GM19468 (cell line): ENCODE results near the gene IFNK.
A peak's percentile ranks its signal among the peaks of the same experiment; 100 is the strongest.
"Not testable (repeated sequence)": the region's sequence is repeated elsewhere in the genome, so short reads cannot be mapped to it uniquely, and the experiment has no call there.

Experiments
- ATAC-seq: cut with Tn5 transposase; IDR thresholded peaks from one replicate; pipeline ENCODE4 v1.9.1; 2021; ENCODE audit warnings: mild to moderate bottlenecking, moderate library complexity, moderate number of reproducible peaks; ENCODE audit not compliant: unreplicated experiment; ENCODE audit errors: extremely low read depth

The IFNK gene, protein sequence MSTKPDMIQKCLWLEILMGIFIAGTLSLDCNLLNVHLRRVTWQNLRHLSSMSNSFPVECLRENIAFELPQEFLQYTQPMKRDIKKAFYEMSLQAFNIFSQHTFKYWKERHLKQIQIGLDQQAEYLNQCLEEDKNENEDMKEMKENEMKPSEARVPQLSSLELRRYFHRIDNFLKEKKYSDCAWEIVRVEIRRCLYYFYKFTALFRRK

DNA sequence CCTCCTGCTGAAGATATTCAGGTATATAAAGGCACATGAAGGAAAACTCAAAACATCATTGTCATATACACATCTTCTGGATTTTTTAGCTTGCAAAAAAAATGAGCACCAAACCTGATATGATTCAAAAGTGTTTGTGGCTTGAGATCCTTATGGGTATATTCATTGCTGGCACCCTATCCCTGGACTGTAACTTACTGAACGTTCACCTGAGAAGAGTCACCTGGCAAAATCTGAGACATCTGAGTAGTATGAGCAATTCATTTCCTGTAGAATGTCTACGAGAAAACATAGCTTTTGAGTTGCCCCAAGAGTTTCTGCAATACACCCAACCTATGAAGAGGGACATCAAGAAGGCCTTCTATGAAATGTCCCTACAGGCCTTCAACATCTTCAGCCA is at the start of gene IFNK:
Gene IFNK (plus strand): TSS at position 55 of the 400 bp plus-strand sequence. CDS start 47 bp downstream, at position 102.
- no peak for ATAC-seq

DNA sequence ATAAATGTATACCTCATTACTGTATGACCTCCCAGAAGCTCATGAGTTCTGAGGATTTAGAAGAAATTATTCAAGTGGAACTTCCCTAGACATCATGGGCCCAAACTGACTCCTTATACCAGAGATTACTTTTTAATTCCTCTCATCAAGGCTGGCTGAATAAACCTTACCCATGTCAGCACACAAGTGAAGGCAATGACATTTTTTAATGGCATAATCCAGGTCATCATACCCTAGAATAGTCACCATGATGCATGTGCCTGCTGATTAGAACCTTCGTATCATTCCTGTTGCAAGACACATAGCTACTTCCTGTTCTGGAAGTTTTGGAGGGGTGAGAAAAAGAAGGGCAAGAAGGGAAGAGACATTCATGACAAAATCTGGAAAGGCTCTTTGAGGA is 49.8 kb upstream of the IFNK start:
- ATAC-seq = no peak

DNA sequence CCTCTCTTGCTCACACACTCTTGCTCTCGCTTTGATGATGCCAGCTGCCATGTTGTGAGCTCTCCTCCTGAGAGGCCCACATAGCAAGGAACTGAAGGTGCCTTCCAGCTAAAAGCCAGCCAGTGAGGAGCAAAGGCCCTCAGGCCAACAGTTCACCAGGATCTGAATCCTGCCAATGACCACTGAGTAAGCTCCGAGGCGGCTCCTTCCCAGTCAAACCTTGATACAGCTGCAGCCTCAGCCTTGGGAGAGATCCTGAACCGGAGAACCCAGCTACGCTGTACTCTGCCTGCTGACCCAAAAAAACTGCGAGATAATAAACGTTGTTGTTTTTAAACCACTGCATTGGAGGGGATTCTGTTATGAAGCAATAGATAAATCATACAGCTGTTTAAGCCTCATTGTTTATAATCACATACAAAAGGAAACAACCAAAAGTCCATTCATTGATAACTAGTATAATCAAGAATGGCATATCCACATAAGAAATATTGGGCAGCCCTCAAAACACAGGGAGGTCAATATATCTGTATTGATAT is 49.0 kb upstream of the IFNK start:
- ATAC-seq = no peak

DNA sequence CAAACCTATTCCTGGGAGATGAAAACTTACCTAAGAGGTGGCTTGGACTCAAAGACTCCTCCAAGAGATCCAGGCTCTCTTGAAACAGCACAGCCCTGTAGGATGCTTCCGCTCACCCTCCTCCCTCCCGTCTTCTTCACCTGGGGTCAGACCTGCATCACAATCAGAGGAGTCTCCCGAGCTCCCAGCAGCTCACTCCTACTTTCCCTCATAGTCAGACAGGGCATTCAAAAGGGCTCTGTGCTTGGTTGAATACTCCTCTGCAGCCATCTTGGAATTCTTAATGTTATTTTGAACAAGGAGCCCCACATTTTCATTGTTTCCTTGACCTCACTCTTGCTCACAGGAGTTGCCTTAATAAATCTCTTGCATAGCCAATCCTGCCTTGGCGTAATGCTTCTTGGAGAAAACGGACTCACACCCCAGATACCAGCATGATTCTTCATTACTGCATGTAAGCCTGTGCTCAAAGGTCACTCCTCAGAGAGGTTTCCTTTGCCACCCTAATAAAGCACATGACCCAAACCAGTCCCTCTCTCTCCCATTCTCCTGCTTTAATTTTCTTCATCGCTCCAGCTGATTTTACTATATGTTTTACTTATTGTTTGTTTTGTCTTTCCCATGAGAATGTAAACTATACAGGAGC is 47.1 kb upstream of the IFNK start:
- ATAC-seq = no peak

DNA sequence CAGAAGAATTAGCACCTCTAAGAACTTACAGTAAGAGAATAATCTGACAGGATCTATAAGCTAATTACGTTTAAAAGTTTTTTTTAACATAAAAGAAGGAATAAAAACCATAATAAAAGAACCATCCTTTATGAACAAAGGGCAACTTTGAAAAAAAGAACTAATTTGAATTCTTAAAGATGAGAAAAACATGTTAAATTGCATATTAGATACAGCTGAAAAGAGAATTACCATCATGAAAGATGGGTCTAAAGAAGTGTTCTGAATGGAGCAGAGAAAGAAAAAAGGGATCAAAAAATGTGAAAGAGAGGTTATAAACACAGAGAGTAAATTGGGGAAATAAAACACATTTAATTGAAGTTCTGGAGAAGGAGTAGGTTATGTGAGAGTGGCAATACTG is 45.8 kb upstream of the IFNK start:
- ATAC-seq = no peak

DNA sequence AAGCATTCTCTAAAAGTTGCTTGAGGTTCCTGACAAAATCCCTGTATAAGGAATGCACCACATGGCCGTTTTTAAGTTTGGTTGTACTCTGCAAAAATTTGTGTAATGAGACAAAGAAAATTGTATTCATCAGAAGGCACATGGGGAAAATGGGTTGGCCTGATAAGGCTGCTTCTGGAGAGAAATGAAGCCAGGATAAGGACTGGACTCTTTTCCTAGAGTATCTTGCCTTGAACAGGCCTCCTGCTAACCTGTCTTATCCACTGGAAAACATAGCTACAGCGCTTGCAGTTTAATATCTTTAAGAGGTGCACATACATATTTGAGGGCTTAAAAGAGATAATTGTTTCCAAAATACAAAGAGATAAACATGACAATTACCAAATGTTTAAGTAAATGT is 41.4 kb upstream of the IFNK start:
- no peak for ATAC-seq

DNA sequence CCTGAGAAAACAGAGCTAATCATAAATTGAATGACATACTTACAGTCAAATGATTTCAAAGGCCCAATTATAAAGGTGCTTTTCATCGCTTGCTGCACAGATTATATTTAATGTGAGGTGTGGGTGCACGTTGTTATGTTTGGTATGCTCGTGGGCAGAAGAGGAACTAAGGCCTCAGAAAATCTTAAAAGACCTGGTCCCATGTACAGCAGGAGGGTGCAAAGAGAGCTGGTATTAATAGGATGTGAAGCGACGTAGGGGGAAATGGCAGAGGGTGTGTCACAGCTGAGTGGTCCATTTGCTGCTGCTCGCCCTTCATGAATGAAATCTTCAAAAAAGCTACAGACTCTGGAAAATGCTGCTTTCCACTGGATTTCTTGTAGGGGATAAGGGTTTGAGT is 40.5 kb upstream of the IFNK start:
- ATAC-seq = no peak

DNA sequence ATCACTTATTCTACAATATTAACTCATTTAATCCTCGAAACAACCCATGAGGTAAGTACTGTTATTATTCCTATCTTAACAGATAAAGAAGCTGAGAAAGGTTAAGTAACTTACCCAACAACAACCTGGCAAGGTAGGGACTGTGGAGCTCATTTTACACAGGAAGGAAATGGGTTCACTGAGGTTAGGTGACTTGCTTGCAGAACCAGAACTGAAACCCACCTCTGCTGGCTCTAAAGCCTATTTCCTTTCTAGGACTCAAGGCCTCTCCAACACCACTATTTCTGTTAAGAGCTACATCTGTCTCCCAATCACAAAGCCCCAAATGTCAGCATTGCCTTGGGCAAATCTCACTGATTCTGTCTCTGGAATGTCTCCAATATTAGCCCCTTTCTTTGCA is 38.9 kb upstream of the IFNK start:
- peak; percentile 91 for ATAC-seq

DNA sequence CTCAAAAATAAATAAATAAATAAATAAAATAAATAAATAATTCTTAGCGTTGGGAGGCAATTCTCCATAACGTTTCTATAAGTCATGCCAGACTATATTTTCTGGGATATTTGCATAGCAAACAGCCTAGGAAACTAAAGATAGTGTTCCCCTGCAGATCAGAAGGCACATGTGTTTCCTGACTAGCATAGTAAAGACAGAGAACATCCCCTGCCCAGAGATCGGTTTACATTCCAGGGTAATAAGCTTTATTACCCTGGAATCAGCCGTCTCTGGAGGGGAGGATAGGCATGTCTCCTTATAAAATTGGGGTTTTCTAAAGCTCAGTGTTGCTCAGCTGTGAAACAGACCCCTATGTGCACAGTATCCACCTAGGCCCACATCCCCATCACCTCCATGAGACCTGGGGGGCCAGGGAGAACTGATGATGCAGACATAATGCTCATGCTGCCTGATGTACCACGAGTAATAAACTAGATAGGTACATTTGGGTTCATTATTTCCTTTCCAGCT is 36.9 kb upstream of the IFNK start:
- no peak for ATAC-seq

DNA sequence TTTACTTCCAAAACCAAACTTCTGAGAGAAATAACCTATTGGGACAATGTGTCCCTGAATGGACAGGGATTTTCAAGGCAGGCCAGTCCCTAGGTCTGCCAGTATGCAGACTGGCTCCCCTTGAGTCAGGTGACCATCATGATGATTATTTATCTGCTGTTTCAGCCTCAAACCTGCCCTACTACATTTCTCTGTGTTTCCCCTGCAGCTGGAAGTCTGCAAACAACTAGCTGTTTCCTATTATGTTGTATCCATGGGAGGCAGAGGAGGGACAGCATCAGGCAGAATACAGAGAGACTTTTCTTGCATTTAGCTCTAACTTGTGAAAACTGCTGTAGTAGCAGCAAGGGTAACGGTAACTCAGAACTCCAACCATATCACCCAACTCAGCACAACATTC is 36.2 kb upstream of the IFNK start:
- no peak for ATAC-seq

DNA sequence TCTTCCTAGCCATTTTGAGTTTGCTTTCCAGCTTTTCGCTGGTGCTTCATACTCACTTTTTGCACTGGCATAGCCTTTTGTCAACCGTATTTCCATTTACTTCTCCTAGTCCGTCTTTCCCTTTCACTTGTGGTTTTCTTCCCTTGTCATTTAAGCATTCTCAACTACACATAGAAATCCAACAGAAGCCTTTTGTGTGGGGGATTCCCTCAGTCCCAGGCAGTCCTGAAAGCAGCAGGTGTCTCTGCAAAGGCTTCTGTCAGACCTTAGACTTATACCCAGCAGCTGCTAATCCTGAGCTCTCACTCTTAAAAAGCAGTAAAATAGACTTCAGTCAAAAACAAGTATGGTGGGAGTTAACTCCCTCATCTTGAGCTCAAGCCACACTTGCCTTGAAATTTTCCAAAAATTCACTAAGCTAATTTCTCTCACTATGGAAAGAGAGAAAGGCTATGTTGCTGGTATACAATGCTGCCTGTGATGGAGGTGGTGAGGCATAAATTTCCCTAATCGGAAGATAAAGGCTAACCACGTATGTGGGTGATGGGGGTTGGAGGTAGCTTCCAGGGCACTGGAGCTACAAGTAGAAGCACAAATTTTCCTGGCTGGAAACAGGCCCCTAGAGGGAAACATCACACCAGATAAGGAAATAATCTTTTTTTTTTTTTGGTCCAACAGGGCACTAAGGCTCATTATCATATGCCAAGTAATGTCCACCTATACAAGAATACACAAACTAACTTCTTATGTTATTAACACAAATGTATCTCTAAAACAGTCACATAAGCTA is 34.8 kb upstream of the IFNK start:
- peak; percentile 64 for ATAC-seq

DNA sequence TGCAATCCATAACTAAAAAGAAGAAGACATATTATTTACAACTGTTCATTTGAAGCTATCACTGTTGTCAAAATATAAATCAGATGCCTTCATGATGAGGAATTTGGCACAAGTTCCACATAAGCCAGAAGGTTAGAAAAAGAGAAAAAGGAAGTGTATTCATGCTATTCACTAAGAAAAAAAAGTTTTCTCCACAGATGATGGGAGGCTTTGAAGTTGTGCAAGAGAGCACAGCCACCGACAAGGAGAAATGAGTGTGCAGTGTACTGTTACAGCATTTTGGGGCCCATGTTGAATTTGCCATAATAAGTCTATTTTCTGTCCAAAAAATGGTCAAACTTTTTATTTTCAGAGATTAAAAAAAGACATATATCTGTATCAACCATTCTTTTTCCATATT is 32.9 kb upstream of the IFNK start:
- ATAC-seq = no peak

DNA sequence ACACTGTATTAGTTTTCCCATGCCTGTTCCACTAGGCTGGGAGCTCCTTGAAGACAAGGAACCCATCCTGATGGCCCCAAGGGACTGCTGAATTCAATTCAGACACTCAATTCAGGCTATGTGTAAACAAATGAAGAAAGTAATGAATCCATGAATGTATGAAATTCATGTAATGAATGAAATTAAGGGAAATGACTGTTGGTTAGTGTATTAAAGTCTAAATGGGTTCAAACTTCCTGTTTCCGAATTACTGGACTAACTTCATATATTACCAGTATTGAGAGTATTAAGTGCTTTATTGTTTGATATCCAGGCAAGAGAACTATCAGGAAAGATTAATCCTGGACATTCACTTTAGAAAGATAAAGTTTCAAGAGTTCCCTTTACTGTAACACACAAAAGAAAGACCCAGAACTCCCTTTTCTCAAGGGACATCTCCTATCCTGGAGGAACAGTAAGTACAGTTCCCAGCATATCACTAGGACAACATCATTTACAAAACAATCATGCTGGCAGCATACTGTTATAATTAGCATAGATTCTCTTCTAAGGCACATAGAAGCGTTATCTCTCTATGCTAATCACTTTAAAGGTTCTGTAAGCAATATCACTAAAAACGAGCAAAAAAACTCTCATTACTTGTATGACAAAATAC is 28.5 kb upstream of the IFNK start:
- no peak for ATAC-seq

DNA sequence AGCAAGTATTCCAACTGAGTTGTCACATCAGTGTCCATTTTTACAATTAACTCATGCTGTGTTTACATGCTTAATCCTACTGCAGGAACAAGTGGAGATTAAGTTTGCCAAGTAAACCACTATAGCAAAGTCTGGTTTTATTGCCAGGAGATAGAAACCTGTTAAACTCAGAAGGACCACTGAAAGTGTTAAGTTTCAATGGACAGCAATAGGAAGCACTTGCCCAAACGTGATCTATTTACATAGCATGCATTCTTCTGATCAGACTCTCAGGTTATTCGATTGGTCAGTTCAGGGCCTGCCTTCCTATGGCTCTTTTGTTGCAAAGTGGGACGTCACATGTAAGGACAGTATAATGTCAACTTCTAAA is 28.0 kb upstream of the IFNK start:
- ATAC-seq = no peak

DNA sequence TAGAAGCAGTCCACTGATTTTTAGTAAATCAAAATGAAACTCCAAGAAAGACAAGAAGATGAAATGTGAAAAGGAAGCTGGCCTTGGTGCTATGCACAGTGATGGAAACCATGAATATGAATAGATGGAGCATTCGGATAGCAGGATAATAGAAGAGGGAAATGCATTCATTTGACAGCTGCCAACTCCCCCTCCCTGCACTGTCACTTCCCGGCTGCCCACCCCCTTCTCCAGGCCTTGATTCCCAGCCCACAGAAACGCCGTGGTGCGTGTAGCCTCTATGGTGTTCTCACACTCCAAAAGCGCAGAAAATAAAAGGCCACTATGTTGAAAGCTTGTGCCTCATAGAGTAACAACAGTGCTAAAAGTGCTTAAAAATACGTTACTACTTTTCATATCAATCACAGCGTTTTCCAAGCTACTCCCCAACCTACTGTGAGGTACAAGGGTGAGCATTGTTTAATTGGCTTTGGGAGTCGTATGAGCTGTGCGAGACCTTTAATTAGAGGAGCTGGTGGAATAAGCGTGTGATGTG is 26.1 kb upstream of the IFNK start:
- no peak for ATAC-seq

DNA sequence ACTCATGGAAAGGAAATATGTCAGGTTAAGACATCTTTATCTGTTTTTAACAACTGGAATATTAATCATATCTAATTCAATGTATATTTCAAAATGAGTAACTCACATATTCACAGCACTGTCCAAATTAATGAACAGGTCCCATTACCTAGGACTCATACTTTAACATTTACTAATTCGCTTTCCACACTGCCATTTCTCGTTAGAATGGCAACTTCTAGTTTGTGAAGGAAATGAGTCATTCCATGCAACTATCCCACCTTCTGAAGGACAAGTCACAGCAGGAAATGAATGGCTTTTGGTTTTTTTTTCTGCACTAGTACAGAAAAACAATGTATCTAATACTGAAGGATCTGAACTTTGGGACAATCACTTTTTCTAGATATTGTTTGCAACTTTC is 24.6 kb upstream of the IFNK start:
- no peak for ATAC-seq

DNA sequence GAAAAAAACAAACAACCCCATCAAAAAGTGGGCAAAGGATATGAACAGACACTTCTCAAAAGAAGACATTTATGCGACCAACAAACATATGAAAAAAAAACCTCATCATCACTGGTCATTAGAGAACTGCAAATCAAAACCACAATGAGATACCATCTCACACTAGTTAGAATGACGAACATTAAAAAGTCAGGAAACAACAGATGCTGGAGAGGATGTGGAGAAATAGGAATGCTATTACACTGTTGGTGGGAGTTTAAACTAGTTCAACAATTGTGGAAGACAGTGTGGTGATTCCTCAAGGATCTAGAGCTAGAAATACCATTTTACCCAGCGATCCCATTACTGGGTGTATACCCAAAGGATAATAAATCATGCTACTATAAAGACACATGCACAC is 23.2 kb upstream of the IFNK start:
- not testable (repeated sequence) for ATAC-seq

DNA sequence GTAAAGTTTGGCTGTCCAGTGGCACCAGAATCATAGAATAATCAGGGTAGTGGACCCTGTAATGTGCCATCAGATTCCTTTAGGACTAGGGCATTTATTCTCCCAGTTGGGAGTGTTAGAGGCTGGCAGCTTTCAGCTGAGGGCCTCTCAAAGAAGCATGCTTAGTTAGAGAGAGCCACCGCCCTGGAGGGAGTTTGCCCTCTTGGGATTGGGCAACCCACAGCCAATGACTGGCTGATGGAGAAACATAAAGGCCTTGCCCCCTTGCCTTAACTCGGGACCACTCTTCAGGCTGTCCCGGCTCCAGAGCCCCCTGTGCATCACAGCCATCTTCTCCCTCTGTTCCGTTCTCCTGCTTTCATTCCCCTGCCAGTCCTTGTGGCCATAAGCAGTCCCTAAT is 20.5 kb upstream of the IFNK start:
- no peak for ATAC-seq

DNA sequence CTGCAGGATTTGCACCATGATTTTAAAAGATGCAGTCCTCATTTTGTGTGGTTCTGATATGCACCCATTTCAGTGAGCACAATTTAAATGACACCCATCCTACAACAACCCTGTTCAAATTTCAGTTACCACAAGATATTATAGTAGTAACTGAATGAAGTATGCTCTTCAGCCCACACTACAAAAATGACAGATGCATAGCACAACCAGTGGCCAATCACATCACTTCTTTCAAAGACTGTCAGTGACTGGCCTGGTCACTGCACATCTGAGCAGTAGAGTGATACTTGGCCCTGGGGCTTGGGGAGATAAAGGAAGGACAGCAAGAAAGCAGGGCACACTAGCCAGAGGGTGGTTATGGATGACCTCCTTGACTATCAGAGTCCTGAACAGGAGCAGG is 19.8 kb upstream of the IFNK start:
- ATAC-seq = no peak

DNA sequence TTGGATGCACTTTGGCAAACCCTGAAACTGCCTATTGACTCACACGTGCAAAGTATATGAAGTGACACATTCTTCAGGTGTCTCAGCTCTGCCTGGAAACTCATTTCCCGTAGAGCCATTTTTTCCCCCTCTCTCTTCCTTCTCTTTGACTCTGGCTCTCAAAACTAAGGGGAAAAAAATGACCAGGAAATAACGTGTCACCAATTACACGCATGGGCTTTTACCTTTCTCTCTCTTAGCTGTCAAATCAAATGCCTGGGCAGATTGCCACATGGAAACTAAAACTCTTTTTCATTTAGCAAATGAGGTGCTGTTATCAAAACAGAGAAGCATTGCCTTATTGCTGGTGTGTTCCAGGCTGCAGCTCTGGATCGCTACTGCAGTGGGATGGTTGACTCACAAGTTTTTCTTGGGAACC is 18.3 kb upstream of the IFNK start:
- ATAC-seq = no peak
